Measurements from ENCODE around the gene BCL2L14.

Gene BCL2L14

DNA sequence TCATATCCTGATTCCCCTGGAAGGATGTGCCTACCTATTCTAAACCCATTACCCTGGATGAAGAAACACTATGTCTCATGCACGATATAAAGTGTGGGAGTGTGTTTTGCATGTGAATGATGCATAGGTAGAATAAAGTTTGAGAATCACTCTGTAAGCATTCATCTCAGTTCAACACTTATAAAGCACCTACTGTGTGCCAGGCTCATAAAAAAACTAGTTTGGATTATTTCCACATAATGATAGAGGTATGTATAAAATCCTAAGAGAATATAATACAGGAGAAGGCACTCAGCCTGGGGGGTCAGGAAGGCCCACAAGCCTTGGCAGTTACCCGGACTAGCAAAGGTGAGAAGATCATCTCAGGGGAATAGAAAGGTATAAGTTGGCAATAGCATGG is 41.1 kb upstream of the BCL2L14 start:
- TF ChIP-seq CTCF (IDR thresholded peaks at IDR 0.05; ENCODE audit: insufficient read depth, low read depth, low read length, missing control alignments): no peak
- H3K4me3 ChIP-seq (ENCODE audit: low read length): no peak overlapping the region
- DNase-seq (ENCODE audit: low read depth): no peak

DNA sequence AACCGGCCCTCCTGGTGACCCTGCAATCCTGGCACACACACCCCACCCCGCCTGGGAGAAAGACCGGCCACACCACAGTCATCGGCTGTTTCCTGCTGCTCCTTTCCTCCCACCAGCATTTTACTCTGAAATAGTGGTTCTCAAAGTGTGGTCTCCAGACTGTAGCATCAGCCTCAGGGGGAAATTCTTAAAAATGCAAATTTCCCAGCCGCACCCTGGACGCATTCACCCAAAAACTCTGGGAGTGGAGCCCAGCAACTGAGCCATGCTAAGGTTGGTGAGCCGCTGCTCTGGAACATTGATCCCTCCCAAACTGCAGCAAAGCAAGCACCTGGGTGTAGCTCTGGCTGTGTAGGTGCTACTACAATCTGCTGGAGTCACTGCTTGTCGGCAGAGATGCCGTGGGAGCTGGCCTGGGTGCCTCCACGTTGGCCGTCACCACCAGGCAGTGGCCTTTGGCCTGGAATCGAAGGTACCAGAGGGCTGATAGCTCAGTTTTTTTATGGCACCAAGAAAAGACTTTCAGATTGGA is 38.4 kb upstream of the BCL2L14 start:
- no peak overlapping the region for H3K4me3 ChIP-seq (ENCODE audit: low read length)
- DNase-seq (ENCODE audit: low read depth): no peak
- TF ChIP-seq CTCF (IDR thresholded peaks at IDR 0.05; ENCODE audit: insufficient read depth, low read depth, low read length, missing control alignments): no peak

DNA sequence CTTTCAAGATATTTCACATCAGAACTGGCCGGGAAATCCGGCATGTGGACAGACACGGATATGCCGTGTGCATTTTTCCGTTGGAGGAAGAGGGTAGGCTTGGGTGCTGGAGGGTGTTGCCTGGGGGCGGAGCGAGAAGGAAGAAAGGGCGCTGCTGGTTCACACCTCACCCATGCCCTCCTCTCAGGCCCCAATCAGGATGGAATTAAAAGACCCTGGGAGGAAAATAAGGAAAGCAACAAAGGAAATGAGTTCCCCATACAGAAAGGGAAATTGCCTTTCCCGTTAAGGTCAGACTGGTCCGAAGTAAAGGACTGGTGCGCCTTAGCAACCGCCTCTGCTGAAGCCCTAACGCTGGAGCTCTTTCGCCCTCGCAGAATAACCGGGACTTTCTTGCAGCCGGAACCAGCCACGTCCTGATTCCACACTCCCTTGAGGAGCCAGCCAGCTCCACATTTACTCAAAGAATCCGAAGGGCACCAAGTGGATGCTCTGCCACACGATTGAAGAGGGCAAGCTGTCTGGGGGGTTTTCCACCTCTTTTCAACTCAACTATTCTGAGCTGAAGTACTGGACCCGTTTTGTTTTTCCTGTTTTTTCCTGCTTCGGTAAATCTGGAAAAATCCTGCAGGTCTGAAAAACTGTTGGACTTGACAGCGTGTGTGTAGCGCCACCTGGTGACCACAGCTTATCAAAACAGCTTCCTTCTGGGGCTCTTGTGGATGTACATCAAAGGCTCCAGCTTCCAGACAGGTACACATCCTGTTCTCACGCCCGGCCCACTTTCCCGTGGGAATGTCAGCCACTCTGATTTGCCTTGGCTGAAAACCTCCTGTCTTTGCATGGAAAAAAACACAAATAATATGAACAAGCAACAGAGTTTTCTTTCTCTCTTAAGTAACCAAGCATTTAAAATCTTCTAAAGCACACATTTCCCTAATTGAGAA is 37.6 kb upstream of the BCL2L14 start:
- TF ChIP-seq CTCF (IDR thresholded peaks at IDR 0.05; ENCODE audit: insufficient read depth, low read depth, low read length, missing control alignments): peak; percentile 90
- peak overlapping the region; percentile 39 for H3K4me3 ChIP-seq (ENCODE audit: low read length)
- DNase-seq (ENCODE audit: low read depth): peak; percentile 88

GRCh38 chr12:12033824-12034223 is 36.9 kb upstream of the BCL2L14 start:
- H3K4me3 ChIP-seq (ENCODE audit: low read length): no peak overlapping the region
- no peak for DNase-seq (ENCODE audit: low read depth)
- TF ChIP-seq CTCF (IDR thresholded peaks at IDR 0.05; ENCODE audit: insufficient read depth, low read depth, low read length, missing control alignments): no peak

- DNase-seq (ENCODE audit: low read depth): no peak
- no peak for TF ChIP-seq CTCF (IDR thresholded peaks at IDR 0.05; ENCODE audit: insufficient read depth, low read depth, low read length, missing control alignments)
- H3K4me3 ChIP-seq (ENCODE audit: low read length): no peak overlapping the region
Measured at GRCh38 chr12:12034344-12034743, 36.4 kb upstream of the BCL2L14 start.

- no peak overlapping the region for H3K4me3 ChIP-seq (ENCODE audit: low read length)
- DNase-seq (ENCODE audit: low read depth): no peak
- no peak for TF ChIP-seq CTCF (IDR thresholded peaks at IDR 0.05; ENCODE audit: insufficient read depth, low read depth, low read length, missing control alignments)
Measured at GRCh38 chr12:12035229-12035628, 35.5 kb upstream of the BCL2L14 start.
